Transverse colon (tissue), 4 donors: Measurements from ENCODE around the gene TOR1A.

Source experiments
- EP300 ChIP-seq: sonication (generic); formaldehyde crosslinking; IDR thresholded peaks from one replicate; pipeline ENCODE4 v1.6.1; 2017; ENCODE audit warnings: antibody characterized with exemption, low read depth
- POLR2A ChIP-seq: fragments of 450-650 bp; IDR thresholded peaks from one replicate; pipeline ENCODE4 v1.6.1; 2016; ENCODE audit warnings: antibody characterized with exemption, mild to moderate bottlenecking, moderate library complexity
- POLR2AphosphoS5 ChIP-seq, 3 donors: sonication (generic); formaldehyde crosslinking; IDR thresholded peaks; one replicate each; pipeline ENCODE4 v1.6.1; 2016; ENCODE audit warnings: antibody characterized with exemption in 3 of 3
- TF ChIP-seq, protein P1 (sequence below), 5 experiments: fragments of 200-600 bp in 3 of 5; fragments of 450-650 bp in 2 of 5; sonication (generic) in 3 of 5; IDR thresholded peaks; 1 replicate in 2 of 5; 2 replicates in 3 of 5; pipeline ENCODE4 v1.5.1; 2016 to 2017; ENCODE audit warnings: antibody characterized with exemption in 5 of 5, inconsistent platforms in 3 of 5, mild to moderate bottlenecking in 2 of 5, moderate library complexity in 1 of 5

DNA sequence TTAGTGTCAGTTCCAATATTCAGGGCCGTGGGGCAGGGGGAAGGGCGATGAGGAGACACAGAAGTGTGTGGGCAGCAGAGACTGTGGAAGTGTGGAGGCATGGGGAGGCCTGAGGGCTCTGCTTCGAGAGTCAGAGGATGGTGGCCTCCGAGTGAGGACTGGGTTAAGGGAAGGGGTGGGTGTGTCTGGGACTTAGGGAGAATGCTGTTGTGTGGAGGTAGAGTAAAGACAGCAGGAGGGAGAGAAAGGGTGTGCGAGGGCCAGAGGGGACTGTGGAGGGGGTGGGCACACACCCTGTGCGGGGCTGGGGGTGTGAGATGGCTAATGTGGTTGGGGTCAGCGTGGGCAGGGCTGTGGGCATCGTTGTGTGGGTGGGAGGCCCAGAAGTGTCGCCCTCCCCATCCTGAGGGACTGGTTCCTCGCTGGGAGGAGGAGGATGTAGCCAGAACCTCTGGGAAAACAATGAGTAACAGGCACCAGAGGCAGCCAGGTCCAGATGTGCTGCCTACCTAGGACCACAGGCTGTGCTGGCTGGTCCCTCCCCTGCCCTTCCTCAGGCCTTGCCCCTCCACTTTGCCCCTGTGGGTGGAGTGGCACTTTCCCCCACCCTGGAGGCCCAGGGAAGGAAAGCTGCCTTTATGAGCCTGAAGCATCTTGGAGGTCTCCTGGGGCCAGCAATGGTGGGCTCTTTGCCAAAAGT is 15.5 kb upstream of the TOR1A start:
- TF ChIP-seq POLR2AphosphoS5 (IDR thresholded peaks at IDR 0.05), result no peak
- TF ChIP-seq, protein P1, sequence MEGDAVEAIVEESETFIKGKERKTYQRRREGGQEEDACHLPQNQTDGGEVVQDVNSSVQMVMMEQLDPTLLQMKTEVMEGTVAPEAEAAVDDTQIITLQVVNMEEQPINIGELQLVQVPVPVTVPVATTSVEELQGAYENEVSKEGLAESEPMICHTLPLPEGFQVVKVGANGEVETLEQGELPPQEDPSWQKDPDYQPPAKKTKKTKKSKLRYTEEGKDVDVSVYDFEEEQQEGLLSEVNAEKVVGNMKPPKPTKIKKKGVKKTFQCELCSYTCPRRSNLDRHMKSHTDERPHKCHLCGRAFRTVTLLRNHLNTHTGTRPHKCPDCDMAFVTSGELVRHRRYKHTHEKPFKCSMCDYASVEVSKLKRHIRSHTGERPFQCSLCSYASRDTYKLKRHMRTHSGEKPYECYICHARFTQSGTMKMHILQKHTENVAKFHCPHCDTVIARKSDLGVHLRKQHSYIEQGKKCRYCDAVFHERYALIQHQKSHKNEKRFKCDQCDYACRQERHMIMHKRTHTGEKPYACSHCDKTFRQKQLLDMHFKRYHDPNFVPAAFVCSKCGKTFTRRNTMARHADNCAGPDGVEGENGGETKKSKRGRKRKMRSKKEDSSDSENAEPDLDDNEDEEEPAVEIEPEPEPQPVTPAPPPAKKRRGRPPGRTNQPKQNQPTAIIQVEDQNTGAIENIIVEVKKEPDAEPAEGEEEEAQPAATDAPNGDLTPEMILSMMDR (IDR thresholded peaks at IDR 0.05), result no peak
- TF ChIP-seq POLR2A, result no peak
- TF ChIP-seq EP300, result no peak
